ENCODE data around the gene FLAD1.

FLAD1 gene

GRCh38 chr1:155037043-155037442 lies 53.9 kb downstream of the FLAD1 start:
- Mint-ChIP-seq H3K9me3 (no peaks in the 10 kb centered on the region), H3K4me1 (no peaks in the 10 kb centered on the region), H3K4me3 (no peak overlapping the region), H3K27me3 (peaks cover 33% of the 10 kb centered on the region), H3K27ac (no peak overlapping the region)
- no peak for ATAC-seq
- DNase-seq: no peak

GRCh38 chr1:155037851-155038441 lies 54.8 kb downstream of the FLAD1 start:
- Mint-ChIP-seq H3K27ac (no peak overlapping the region), H3K4me1 (no peaks in the 10 kb centered on the region), H3K9me3 (no peaks in the 10 kb centered on the region), H3K27me3 (peaks cover 33% of the 10 kb centered on the region), H3K4me3 (no peak overlapping the region)
- no peak for DNase-seq
- ATAC-seq: no peak

- H3K27ac Mint-ChIP-seq: no peak overlapping the region
- no peak for DNase-seq
- peaks cover 33% of the 10 kb centered on the region for H3K27me3 Mint-ChIP-seq
- no peaks in the 10 kb centered on the region for H3K4me1 Mint-ChIP-seq
- no peaks in the 10 kb centered on the region for H3K9me3 Mint-ChIP-seq
- no peak for ATAC-seq
- H3K4me3 Mint-ChIP-seq: no peak overlapping the region
Observed at GRCh38 chr1:155038602-155039307, 55.6 kb downstream of the FLAD1 start.

GRCh38 chr1:155039308-155039669 lies 56.1 kb downstream of the FLAD1 start:
- no peak for DNase-seq
- no peaks in the 10 kb centered on the region for H3K9me3 Mint-ChIP-seq
- no peak overlapping the region for H3K27ac Mint-ChIP-seq
- H3K27me3 Mint-ChIP-seq: peaks cover 30% of the 10 kb centered on the region
- no peak overlapping the region for H3K4me3 Mint-ChIP-seq
- no peak for ATAC-seq
- H3K4me1 Mint-ChIP-seq: no peaks in the 10 kb centered on the region

GRCh38 chr1:155040358-155041093 lies 57.4 kb downstream of the FLAD1 start:
- peaks cover 12% of the 10 kb centered on the region for H3K4me1 Mint-ChIP-seq
- DNase-seq: no peak
- no peak overlapping the region for H3K4me3 Mint-ChIP-seq
- no peak for ATAC-seq
- peaks cover 19% of the 10 kb centered on the region for H3K27me3 Mint-ChIP-seq
- H3K9me3 Mint-ChIP-seq: no peaks in the 10 kb centered on the region
- H3K27ac Mint-ChIP-seq: no peak overlapping the region
